Activated CD4-positive, alpha-beta T cell treated with anti-CD3 and anti-CD28 coated beads for 36 hours (primary cell): Measurements from ENCODE around the gene ACACB. TPM values are rescaled to one million over a fixed set of nuclear protein-coding genes. Genes with fewer than 3 reads are reported as not detected.
A peak's percentile ranks its signal among the peaks of the same experiment; 100 is the strongest.
"Not testable (repeated sequence)": the region's sequence is repeated elsewhere in the genome, so short reads cannot be mapped to it uniquely, and the experiment has no call there.

Experiments
- ATAC-seq: fragments of 200-7000 bp; cut with Tn5 transposase; one replicate; pipeline ENCODE4 v1.10.0; 2021; ENCODE audit warnings: mild to moderate bottlenecking, moderate library complexity
- CTCF ChIA-PET: fragments of 350-600 bp; sonication (Branson Sonifier 250); formaldehyde crosslinking; loops from one replicate; lab custom pipeline; 2021; ENCODE audit warnings: antibody characterized with exemption; lab: Charles Lee
- POLR2A ChIA-PET: fragments of 350-600 bp; sonication (Branson Sonifier 250); formaldehyde crosslinking; loops from one replicate; lab custom pipeline; 2021; ENCODE audit warnings: antibody characterized with exemption, inconsistent platforms; lab: Charles Lee
- DNase-seq: peaks from one replicate; pipeline ENCODE4 v3.0.0-alpha.2; 2020
- H3K27ac Mint-ChIP-seq: one replicate; pipeline ENCODE4 v1.8.0; 2021; ENCODE audit warnings: mixed read lengths
- H3K27me3 Mint-ChIP-seq: one replicate; pipeline ENCODE4 v1.8.0; 2021; ENCODE audit warnings: mixed read lengths
- H3K36me3 Mint-ChIP-seq: one replicate; pipeline ENCODE4 v1.8.0; 2021; ENCODE audit warnings: low read depth, mixed read lengths
- H3K4me1 Mint-ChIP-seq: one replicate; pipeline ENCODE4 v1.8.0; 2021; ENCODE audit warnings: mixed read lengths
- H3K4me3 Mint-ChIP-seq: one replicate; pipeline ENCODE4 v1.8.0; 2021; ENCODE audit warnings: mild to moderate bottlenecking, moderate library complexity, mixed read lengths
- H3K9me3 Mint-ChIP-seq: one replicate; pipeline ENCODE4 v1.8.0; 2021; ENCODE audit warnings: low read depth, mixed read lengths
- intact Hi-C, 2 experiments: fragments of 100-400 bp; cut with DNase I in 1 of 2; cut with micrococcal nuclease in 1 of 2; formaldehyde crosslinking; loops; one replicate each; pipeline versions ENCODE4 v1.14.2 to v1.15.1; 2022 to 2024; cut with DNase I, micrococcal nuclease
- total RNA-seq, 2 experiments: library from RNA; stranded (reverse); gene quantifications; one replicate each; pipeline ENCODE4 v1.2.3, GENCODE V29; 2021

Gene ACACB
- total RNA-seq, 2 experiments from 2014 or later = 11.5 to 13.3 TPM

DNA sequence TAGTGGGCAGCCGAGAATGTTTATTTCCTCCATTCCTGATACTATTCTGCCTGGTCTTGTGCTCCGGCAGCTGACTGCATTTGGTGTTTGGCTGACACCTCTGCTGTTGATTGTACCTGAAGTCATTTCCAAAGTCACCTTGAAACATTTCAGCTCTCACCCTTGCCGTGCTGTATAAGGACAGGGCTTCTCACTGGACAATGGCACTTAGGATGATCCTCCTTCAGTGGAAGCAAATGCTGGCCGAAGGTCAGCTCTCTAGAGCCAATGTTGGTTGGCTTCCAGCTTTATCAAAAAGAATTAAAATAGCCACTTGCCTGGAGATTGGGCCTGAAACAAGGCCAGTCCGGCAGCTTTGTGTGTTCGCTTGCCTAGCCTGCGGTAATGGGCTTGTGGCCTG is 44.0 kb downstream of the ACACB start:
- H3K27ac Mint-ChIP-seq = no peak overlapping the region
- ChIA-PET POLR2A (no interaction called here), CTCF (interaction anchor here (0.6 to 0.8 kb wide), 2 partner anchors 28 to 425 kb away, joined by 3 read pairs; no protein-coding TSS in a partner anchor)
- intact Hi-C loops = no loop called here
- peaks cover 2% of the 10 kb centered on the region for H3K36me3 Mint-ChIP-seq
- no peaks in the 10 kb centered on the region for H3K9me3 Mint-ChIP-seq
- ATAC-seq (no peak), DNase-seq (no peak)
- H3K27me3 Mint-ChIP-seq = no peaks in the 10 kb centered on the region
- peaks cover 5% of the 10 kb centered on the region for H3K4me1 Mint-ChIP-seq
- no peak overlapping the region for H3K4me3 Mint-ChIP-seq

DNA sequence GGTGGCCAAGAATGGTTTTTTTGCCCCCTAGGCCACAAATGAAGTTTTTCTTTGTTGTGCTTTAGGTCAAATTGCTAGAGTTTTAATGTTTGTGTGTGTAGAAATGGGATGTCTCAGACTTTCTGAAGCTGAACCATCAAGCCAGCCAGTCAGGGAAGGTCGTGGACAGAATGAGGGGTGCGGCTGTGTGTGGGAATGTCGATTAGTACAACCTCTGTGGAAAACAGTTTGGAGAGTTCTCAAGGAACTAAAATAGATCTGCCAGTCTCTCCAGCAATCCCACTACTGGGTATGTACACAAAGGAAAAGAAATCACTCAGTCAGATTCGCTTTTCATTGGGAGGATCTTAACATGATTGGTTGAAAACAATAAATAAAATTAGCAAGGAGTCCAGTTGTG is 44.5 kb downstream of the ACACB start:
- Mint-ChIP-seq H3K27me3 (no peaks in the 10 kb centered on the region), H3K4me1 (peaks cover under 1% of the 10 kb centered on the region), H3K4me3 (no peak overlapping the region), H3K36me3 (peaks cover 2% of the 10 kb centered on the region), H3K27ac (no peak overlapping the region), H3K9me3 (no peaks in the 10 kb centered on the region)
- no peak for DNase-seq
- ATAC-seq = no peak
- ChIA-PET CTCF (interaction anchor here (0.6 to 0.8 kb wide), 2 partner anchors 29 to 425 kb away, joined by 3 read pairs; no protein-coding TSS in a partner anchor), POLR2A (no interaction called here)
- intact Hi-C loops = no loop called here

DNA sequence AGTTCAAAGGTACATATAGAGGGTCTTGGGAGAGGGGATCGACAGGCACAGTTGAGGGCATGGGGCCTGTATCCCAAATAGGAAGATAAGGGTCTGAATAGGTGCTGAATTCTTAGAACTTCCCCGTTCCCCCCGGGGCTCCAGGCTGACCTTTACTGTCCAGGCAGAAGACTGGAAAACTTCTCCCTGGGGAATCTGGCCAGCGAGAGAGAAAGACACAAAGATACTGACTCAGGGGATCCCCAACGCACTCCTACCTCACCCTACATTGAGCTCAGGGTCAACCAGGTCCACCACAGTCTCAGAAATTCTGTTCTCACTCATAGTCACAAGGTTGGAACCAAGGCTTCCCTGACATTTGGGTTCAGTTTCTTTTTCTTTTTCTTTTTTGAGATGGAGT is 46.2 kb downstream of the ACACB start:
- DNase-seq = no peak
- Mint-ChIP-seq H3K4me3 (no peak overlapping the region), H3K27ac (no peak overlapping the region), H3K36me3 (peaks cover 2% of the 10 kb centered on the region), H3K27me3 (no peaks in the 10 kb centered on the region), H3K9me3 (no peaks in the 10 kb centered on the region), H3K4me1 (no peaks in the 10 kb centered on the region)
- CTCF ChIA-PET = interaction anchor here (1.0 kb wide), 1 partner anchor 70 kb away, joined by 3 read pairs; no protein-coding TSS in a partner anchor
- intact Hi-C loops = no loop called here
- no peak for ATAC-seq
- POLR2A ChIA-PET = interaction anchor here (0.6 kb wide), 1 partner anchor 75 kb away, joined by 7 read pairs; no protein-coding TSS in a partner anchor

DNA sequence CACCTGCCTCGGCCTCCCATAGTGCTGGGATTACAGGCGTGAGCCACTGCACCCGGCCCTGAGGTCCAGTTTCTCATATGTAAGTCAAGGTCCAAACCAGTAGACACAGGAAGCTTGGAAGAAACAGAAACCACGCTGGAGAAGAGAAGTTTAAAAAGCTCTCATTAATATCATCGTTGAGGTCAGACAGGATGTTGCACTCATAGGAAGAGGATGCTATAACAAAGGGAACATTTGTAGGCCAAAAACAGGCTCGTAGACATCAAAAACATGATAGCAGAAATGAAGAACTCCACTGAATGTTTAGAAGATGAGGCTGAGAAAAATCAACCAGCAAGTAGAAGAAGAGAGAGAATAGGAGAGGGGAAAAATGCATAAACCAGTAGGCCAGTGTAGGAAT is 46.8 kb downstream of the ACACB start:
- Mint-ChIP-seq H3K9me3 (no peaks in the 10 kb centered on the region), H3K27ac (no peak overlapping the region), H3K4me3 (no peak overlapping the region), H3K4me1 (no peaks in the 10 kb centered on the region), H3K27me3 (no peaks in the 10 kb centered on the region), H3K36me3 (peaks cover 6% of the 10 kb centered on the region)
- ChIA-PET POLR2A (interaction anchor here (0.6 kb wide), 1 partner anchor 75 kb away, joined by 7 read pairs; no protein-coding TSS in a partner anchor), CTCF (interaction anchor here (1.0 kb wide), 1 partner anchor 70 kb away, joined by 3 read pairs; no protein-coding TSS in a partner anchor)
- DNase-seq = no peak
- intact Hi-C loops = no loop called here
- ATAC-seq = no peak

DNA sequence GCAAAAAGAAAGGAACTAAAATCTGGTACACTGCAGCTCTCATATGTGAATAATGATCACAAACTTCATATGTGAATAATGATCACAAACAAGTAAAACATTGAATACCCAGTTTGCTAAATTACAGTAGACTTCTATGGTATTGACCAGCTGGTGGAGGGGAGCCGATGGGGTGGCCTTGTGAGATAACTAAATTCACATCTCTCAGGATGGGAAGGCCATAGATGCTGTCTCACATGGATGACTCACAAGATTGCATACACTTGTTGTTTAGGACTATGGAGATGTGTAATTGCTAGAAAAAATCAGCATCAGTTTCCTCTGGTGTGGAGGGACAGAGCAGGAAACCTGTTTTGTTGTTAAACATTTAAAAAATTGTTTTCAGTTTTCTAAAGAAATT is 49.2 kb downstream of the ACACB start:
- no peaks in the 10 kb centered on the region for H3K4me1 Mint-ChIP-seq

DNA sequence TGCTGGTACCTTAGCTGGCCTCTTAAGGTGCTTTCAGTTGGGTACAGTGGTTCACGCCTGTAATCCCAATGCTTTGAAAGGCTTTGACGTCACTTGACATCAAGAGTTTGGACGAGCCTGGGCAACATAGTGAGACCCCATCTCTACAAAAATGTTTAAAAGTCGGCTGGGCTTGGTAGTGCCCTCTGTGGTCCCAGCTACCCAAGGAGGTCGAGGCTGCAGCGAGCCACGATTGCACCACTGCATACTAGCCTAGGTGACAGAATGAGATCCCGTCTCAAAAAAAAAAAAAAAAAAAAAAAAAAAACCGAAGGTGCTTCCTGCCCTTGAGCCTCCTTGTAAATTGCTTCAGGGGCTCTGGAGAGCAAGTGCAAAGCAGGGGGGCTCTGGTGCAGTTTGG is 50.0 kb downstream of the ACACB start:
- Mint-ChIP-seq H3K36me3 (peaks cover 19% of the 10 kb centered on the region), H3K27ac (no peak overlapping the region)

More for the DNA sequence above, 49.2 kb downstream of the ACACB start:
- ATAC-seq (no peak), DNase-seq (no peak)
- Mint-ChIP-seq H3K4me3 (no peak overlapping the region), H3K36me3 (peaks cover 19% of the 10 kb centered on the region), H3K27ac (no peak overlapping the region), H3K27me3 (no peaks in the 10 kb centered on the region), H3K9me3 (no peaks in the 10 kb centered on the region)
- POLR2A ChIA-PET = no interaction called here
- intact Hi-C loops = no loop called here
- CTCF ChIA-PET = interaction anchor here (0.7 kb wide), 2 partner anchors 339 to 499 kb away, joined by 3 read pairs; no protein-coding TSS in a partner anchor

DNA sequence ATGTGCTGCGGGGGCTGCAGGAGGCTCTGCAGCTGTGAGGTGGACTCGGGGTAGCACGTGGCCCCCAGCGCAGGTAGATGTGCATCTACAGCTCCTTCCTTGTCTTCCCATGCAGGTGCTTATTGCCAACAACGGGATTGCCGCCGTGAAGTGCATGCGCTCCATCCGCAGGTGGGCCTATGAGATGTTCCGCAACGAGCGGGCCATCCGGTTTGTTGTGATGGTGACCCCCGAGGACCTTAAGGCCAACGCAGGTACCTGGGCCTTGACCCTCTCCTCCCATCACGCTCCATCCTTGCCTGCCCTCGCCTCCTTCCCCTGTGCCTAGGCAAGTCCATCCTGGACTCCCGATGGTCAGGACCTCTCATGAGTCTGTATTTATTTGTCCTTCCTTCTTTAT is 51.4 kb downstream of the ACACB start:
- H3K9me3 Mint-ChIP-seq = peaks cover 1% of the 10 kb centered on the region

More for the DNA sequence above, 50.0 kb downstream of the ACACB start:
- DNase-seq = no peak
- Mint-ChIP-seq H3K27me3 (no peaks in the 10 kb centered on the region), H3K4me3 (no peak overlapping the region), H3K4me1 (no peaks in the 10 kb centered on the region), H3K9me3 (no peaks in the 10 kb centered on the region)
- intact Hi-C loops = no loop called here
- POLR2A ChIA-PET = no interaction called here
- CTCF ChIA-PET = interaction anchor here (0.7 kb wide), 1 partner anchor 340 kb away, joined by 3 read pairs; no protein-coding TSS in a partner anchor
- ATAC-seq = no peak

DNA sequence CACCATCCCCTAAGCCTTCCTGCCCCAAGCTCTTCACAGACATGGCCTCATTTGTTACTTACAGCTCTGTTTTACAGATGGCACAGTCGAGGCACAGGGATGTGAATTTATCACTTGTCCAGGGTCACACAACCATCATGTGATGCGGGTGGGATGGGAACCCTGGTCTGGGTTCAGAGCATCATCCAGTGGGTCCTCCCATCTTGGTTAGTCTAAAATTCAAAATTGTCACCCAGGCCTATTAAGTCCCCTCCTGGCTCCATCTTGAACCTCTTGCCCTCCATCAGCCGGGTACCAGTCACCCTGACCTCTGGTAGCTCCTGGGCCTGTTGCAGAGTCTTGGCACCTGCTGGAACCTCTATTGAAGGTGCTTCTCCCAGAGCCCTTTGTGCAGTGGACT is 52.9 kb downstream of the ACACB start:
- ChIA-PET POLR2A (no interaction called here), CTCF (no interaction called here)
- DNase-seq (no peak), ATAC-seq (no peak)
- Mint-ChIP-seq H3K4me1 (no peaks in the 10 kb centered on the region), H3K27me3 (no peaks in the 10 kb centered on the region), H3K4me3 (no peak overlapping the region), H3K9me3 (peaks cover 9% of the 10 kb centered on the region), H3K27ac (no peak overlapping the region), H3K36me3 (peaks cover 41% of the 10 kb centered on the region)
- intact Hi-C loops = no loop called here

More for the DNA sequence above, 51.4 kb downstream of the ACACB start:
- Mint-ChIP-seq H3K36me3 (peaks cover 32% of the 10 kb centered on the region), H3K4me1 (no peaks in the 10 kb centered on the region), H3K27ac (no peak overlapping the region), H3K4me3 (no peak overlapping the region), H3K27me3 (no peaks in the 10 kb centered on the region)
- intact Hi-C loops = no loop called here
- DNase-seq (no peak), ATAC-seq (no peak)
- ChIA-PET CTCF (interaction anchor here (0.6 kb wide), 1 partner anchor 11 kb away, joined by 3 read pairs; no protein-coding TSS in a partner anchor), POLR2A (no interaction called here)

DNA sequence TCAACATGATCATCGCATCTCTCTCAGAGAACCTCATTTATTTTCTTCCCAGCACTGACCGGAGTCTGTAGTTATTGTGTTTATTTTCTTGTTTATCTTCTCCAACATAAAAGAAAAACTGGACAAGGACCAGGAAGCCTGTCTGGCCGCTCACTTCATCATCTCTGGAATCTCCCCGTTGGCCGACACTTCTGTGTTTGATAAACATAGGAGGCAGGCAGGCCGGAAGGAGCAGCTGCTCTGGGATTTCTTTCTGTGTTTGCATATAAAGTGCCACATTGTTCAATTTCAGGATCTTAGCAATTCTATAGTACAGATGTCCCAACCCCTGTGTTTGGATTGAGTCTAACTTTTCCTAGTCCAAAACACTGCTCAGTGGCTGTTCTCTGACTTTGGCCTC is 53.3 kb downstream of the ACACB start:
- intact Hi-C loops = no loop called here
- POLR2A ChIA-PET = no interaction called here
- ATAC-seq = no peak
- DNase-seq = no peak
- H3K27me3 Mint-ChIP-seq = no peaks in the 10 kb centered on the region
- CTCF ChIA-PET = no interaction called here
- H3K4me3 Mint-ChIP-seq = no peak overlapping the region
- H3K4me1 Mint-ChIP-seq = no peaks in the 10 kb centered on the region
- peaks cover 10% of the 10 kb centered on the region for H3K9me3 Mint-ChIP-seq
- H3K27ac Mint-ChIP-seq = no peak overlapping the region
- H3K36me3 Mint-ChIP-seq = peaks cover 42% of the 10 kb centered on the region

DNA sequence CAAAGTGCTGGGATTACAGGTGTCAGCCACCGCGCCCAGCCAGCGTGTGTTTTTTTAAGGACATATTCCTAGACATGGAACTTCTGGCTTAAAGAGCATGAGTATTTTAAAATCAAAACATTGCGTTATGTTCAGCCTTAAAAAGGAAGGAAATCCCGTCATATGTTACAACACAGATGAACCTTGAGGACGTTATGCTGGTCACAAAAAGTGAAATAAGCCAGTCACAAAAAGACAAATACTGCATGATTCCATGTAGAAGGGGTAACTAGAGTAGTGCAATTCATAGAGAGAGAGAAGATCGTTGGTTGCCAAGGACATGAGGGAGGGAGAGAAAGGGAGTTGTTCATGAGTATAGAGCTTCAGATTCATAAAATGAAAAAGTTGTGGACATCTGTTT is 53.9 kb downstream of the ACACB start:
- Mint-ChIP-seq H3K27ac (no peak overlapping the region), H3K36me3 (peaks cover 42% of the 10 kb centered on the region), H3K9me3 (peaks cover 10% of the 10 kb centered on the region), H3K4me1 (no peaks in the 10 kb centered on the region), H3K27me3 (no peaks in the 10 kb centered on the region), H3K4me3 (no peak overlapping the region)
- intact Hi-C loops = no loop called here
- ATAC-seq (no peak), DNase-seq (no peak)
- ChIA-PET POLR2A (no interaction called here), CTCF (no interaction called here)

DNA sequence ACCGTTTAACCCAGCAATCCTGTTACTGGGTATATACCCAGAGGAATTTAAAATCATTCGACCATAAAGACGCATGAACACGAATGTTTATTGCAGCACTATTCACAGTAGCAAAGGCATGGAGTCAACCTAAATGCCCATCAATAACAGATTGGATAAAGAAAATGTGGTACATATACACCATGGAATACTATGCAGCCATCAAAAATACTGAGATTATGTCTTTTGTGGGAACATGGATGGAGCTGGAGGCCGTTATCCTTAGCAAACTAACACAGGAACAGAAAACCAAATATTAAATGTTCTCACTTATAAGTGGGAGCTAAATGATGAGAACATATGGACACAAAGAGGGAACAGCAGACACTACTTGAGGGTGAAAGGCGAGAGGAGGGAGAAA is 56.4 kb downstream of the ACACB start:
- DNase-seq, POLR2A ChIA-PET, CTCF ChIA-PET: not testable (repeated sequence)

DNA sequence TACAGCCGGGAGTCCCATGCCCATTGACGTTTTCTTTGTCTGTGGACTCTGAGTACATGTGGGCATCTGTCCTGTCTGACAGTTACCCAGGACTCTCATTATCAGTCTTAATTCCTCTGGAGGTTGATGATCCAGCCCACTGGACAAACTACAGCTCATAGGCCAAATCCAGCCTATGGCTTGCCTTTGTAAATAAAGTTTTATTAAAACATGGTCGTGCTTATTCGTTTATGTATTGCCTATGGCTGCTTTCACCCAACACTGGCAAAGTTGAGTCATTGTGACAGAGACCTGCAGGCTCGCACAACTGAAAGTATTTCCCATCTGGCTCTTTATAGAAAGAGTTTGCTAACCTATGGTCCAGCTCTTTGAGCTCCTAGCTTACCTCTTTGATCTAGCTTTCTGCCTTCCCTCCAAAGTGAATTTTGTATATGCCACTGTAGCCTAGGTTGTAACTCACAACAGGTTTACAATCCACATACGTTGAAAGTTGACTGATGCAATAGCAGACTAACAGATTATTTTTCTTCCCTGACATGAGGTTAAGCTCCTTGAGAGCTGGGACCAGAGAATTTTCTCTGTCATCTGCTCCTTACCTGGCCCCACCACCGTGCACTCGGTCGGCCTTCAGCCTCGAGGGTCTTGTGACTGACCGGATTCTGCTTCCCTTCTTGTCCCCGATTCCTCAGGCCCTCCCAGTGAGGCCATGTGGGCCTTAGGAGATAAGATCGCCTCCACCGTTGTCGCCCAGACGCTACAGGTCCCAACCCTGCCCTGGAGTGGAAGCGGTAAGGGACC is 57.3 kb downstream of the ACACB start:
- H3K27ac Mint-ChIP-seq = no peak overlapping the region

More for the DNA sequence above, 56.4 kb downstream of the ACACB start:
- H3K27me3 Mint-ChIP-seq, H3K27ac Mint-ChIP-seq, ATAC-seq, H3K4me3 Mint-ChIP-seq, intact Hi-C loops, H3K4me1 Mint-ChIP-seq: not testable (repeated sequence)
- peaks cover 10% of the 10 kb centered on the region for H3K9me3 Mint-ChIP-seq
- H3K36me3 Mint-ChIP-seq = peaks cover 41% of the 10 kb centered on the region

More for the DNA sequence above, 57.3 kb downstream of the ACACB start:
- Mint-ChIP-seq H3K9me3 (peaks cover 10% of the 10 kb centered on the region), H3K27me3 (no peaks in the 10 kb centered on the region), H3K36me3 (peaks cover 38% of the 10 kb centered on the region), H3K4me3 (no peak overlapping the region), H3K4me1 (no peaks in the 10 kb centered on the region)
- ChIA-PET POLR2A (no interaction called here), CTCF (no interaction called here)
- peak; percentile 13 for DNase-seq
- intact Hi-C loops = no loop called here
- ATAC-seq = no peak
